ENCODE measurements around the gene GCFC2.

GCFC2 gene

GRCh38 chr2:75709297-75709696, 1.4 kb downstream of the GCFC2 start (continued):
- no peak for TF ChIP-seq TSHZ2 (CRISPR knock-in tag; IDR thresholded peaks at IDR 0.05)
- TF ChIP-seq, protein P1, sequence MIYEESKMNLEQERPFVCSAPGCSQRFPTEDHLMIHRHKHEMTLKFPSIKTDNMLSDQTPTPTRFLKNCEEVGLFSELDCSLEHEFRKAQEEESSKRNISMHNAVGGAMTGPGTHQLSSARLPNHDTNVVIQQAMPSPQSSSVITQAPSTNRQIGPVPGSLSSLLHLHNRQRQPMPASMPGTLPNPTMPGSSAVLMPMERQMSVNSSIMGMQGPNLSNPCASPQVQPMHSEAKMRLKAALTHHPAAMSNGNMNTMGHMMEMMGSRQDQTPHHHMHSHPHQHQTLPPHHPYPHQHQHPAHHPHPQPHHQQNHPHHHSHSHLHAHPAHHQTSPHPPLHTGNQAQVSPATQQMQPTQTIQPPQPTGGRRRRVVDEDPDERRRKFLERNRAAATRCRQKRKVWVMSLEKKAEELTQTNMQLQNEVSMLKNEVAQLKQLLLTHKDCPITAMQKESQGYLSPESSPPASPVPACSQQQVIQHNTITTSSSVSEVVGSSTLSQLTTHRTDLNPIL (CRISPR knock-in tag; IDR thresholded peaks at IDR 0.05; ENCODE audit: low read depth): no peak

DNA sequence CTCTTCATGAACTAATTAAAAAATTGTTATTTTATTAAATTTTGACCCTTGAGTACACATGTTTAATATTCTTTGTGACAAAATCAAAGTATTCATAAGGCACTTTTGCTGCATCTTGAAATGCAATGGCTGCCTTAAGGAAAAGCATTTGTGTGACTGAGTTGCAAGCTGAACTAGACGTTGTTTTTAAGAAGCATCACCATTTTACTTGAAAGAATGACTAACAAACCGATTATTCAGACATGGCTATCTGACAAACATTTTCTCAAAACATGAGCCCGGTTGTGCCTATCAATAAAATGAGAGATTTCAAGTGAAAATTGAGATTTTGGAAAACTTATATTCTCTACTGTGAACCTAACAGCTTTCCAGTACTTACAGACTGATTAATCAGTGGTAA, 2.8 kb downstream of the GCFC2 start:
- no peak for TF ChIP-seq ARNTL (CRISPR knock-in tag; IDR thresholded peaks at IDR 0.05; ENCODE audit: borderline replicate concordance, low read depth)
- TF ChIP-seq, protein P2, sequence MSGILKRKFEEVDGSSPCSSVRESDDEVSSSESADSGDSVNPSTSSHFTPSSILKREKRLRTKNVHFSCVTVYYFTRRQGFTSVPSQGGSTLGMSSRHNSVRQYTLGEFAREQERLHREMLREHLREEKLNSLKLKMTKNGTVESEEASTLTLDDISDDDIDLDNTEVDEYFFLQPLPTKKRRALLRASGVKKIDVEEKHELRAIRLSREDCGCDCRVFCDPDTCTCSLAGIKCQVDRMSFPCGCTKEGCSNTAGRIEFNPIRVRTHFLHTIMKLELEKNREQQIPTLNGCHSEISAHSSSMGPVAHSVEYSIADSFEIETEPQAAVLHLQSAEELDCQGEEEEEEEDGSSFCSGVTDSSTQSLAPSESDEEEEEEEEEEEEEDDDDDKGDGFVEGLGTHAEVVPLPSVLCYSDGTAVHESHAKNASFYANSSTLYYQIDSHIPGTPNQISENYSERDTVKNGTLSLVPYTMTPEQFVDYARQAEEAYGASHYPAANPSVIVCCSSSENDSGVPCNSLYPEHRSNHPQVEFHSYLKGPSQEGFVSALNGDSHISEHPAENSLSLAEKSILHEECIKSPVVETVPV (CRISPR knock-in tag; IDR thresholded peaks at IDR 0.05): no peak
- no peak for TF ChIP-seq ZFP3 (CRISPR knock-in tag; IDR thresholded peaks at IDR 0.05)
- no peak for TF ChIP-seq CSDC2 (CRISPR knock-in tag; IDR thresholded peaks at IDR 0.05)
- TF ChIP-seq RARB (CRISPR knock-in tag; IDR thresholded peaks at IDR 0.05): no peak
- TF ChIP-seq ZNF70 (CRISPR knock-in tag; IDR thresholded peaks at IDR 0.05): no peak
- TF ChIP-seq BACH2 (CRISPR knock-in tag; IDR thresholded peaks at IDR 0.05; ENCODE audit: borderline replicate concordance): no peak
- TF ChIP-seq, protein P1 (CRISPR knock-in tag; IDR thresholded peaks at IDR 0.05; ENCODE audit: low read depth): no peak
- no peak for TF ChIP-seq ISL1 (CRISPR knock-in tag; IDR thresholded peaks at IDR 0.05)
- no peak for ATAC-seq

GRCh38 chr2:75705921-75706320, 4.8 kb downstream of the GCFC2 start:
- TF ChIP-seq PATZ1 (CRISPR knock-in tag; IDR thresholded peaks at IDR 0.05; ENCODE audit: borderline replicate concordance): no peak
- no peak for TF ChIP-seq CSDC2 (CRISPR knock-in tag; IDR thresholded peaks at IDR 0.05)
- TF ChIP-seq ZFP30 (CRISPR knock-in tag; IDR thresholded peaks at IDR 0.05): no peak
- TF ChIP-seq ZNF8 (CRISPR knock-in tag; IDR thresholded peaks at IDR 0.05): no peak
- no peak for TF ChIP-seq ZNF565 (CRISPR knock-in tag; conservative IDR thresholded peaks at IDR 0.05; ENCODE audit: low read depth)
- TF ChIP-seq TOX (CRISPR knock-in tag; IDR thresholded peaks at IDR 0.05; ENCODE audit: borderline replicate concordance): no peak
- no peak for TF ChIP-seq OSR1 (CRISPR knock-in tag; IDR thresholded peaks at IDR 0.05)
- TF ChIP-seq ISL1 (CRISPR knock-in tag; IDR thresholded peaks at IDR 0.05): no peak
- TF ChIP-seq PPARA (CRISPR knock-in tag; IDR thresholded peaks at IDR 0.05; ENCODE audit: borderline replicate concordance): no peak
- TF ChIP-seq, protein P2 (CRISPR knock-in tag; IDR thresholded peaks at IDR 0.05): no peak
- TF ChIP-seq ZFP3 (CRISPR knock-in tag; IDR thresholded peaks at IDR 0.05): no peak
- no peak for TF ChIP-seq BACH2 (CRISPR knock-in tag; IDR thresholded peaks at IDR 0.05; ENCODE audit: borderline replicate concordance)
- ATAC-seq: no peak
